Keratinocyte (primary cell): ENCODE data around the gene SPPL2B. TPM values are rescaled to one million over a fixed set of nuclear protein-coding genes. Genes with fewer than 3 reads are reported as not detected.

Experiments used
- DNase-seq: peaks from one replicate; pipeline ENCODE4 v3.0.0-alpha.2; 2011; ENCODE audit warnings: low read depth, missing footprints, low spot score
- FAIRE-seq: peaks from 2 replicates; lab custom pipeline; 2011; peaks lifted over from hg19 to GRCh38; lab: Jason Lieb, UNC
- H2AFZ ChIP-seq: 2 replicates; pipeline ENCODE4 v1.6.0; 2012; ENCODE audit warnings: low read length, control low read depth, inconsistent platforms; ENCODE audit not compliant: control insufficient read depth
- H3K27ac ChIP-seq: 2 replicates; pipeline ENCODE4 v1.5.1; 2011; ENCODE audit warnings: low read length; ENCODE audit not compliant: control insufficient read depth, insufficient read depth
- H3K27me3 ChIP-seq: 3 replicates; pipeline ENCODE4 v1.6.0; 2011; ENCODE audit warnings: low read length; ENCODE audit not compliant: control insufficient read depth, insufficient read depth; ENCODE audit errors: extremely low read depth
- H3K36me3 ChIP-seq, 2 experiments: 2 replicates in 1 of 2; 3 replicates in 1 of 2; pipeline ENCODE4 v1.5.1; 2011; ENCODE audit warnings: low read length in 2 of 2, mild to moderate bottlenecking in 1 of 2; ENCODE audit not compliant: control insufficient read depth in 2 of 2, insufficient read depth in 2 of 2; ENCODE audit errors: extremely low read depth in 1 of 2
- H3K4me1 ChIP-seq: 3 replicates; pipeline ENCODE4 v1.5.1; 2011; ENCODE audit warnings: low read length; ENCODE audit not compliant: control insufficient read depth, insufficient read depth; ENCODE audit errors: extremely low read depth
- H3K4me2 ChIP-seq: 3 replicates; pipeline ENCODE4 v1.6.0; 2011; ENCODE audit warnings: low read depth, low read length; ENCODE audit not compliant: control insufficient read depth, insufficient read depth; ENCODE audit errors: extremely low read depth
- H3K4me3 ChIP-seq, 3 experiments: fragments of 200-600 bp in 1 of 3; sonication (generic) in 1 of 3; 2 replicates in 2 of 3; 3 replicates in 1 of 3; pipeline ENCODE4 v1.5.1; 2011 to 2016; ENCODE audit warnings: low read length in 3 of 3, mild to moderate bottlenecking in 3 of 3, control low read depth in 2 of 3, inconsistent platforms in 1 of 3, low read depth in 1 of 3, mixed read lengths in 1 of 3, mixed run types in 1 of 3, moderate library complexity in 1 of 3; ENCODE audit not compliant: control insufficient read depth in 2 of 3, insufficient read depth in 2 of 3; ENCODE audit errors: extremely low read depth in 1 of 3
- H3K79me2 ChIP-seq: 2 replicates; pipeline ENCODE4 v1.6.0; 2012; ENCODE audit warnings: low read length; ENCODE audit not compliant: control insufficient read depth, insufficient read depth
- H3K9ac ChIP-seq: 3 replicates; pipeline ENCODE4 v1.6.0; 2011; ENCODE audit warnings: low read length; ENCODE audit not compliant: control insufficient read depth, insufficient read depth; ENCODE audit errors: extremely low read depth
- H3K9me1 ChIP-seq: 3 replicates; pipeline ENCODE4 v1.6.0; 2011; ENCODE audit warnings: low read length; ENCODE audit not compliant: control insufficient read depth, insufficient read depth; ENCODE audit errors: extremely low read depth
- H3K9me3 ChIP-seq: 2 replicates; pipeline ENCODE4 v1.5.1; 2012; ENCODE audit warnings: low read depth, low read length; ENCODE audit not compliant: control insufficient read depth
- H4K20me1 ChIP-seq: 3 replicates; pipeline ENCODE4 v1.6.0; 2011; ENCODE audit warnings: low read length; ENCODE audit not compliant: control insufficient read depth, insufficient read depth; ENCODE audit errors: extremely low read depth
- EZH2 ChIP-seq: IDR thresholded peaks from one replicate; pipeline ENCODE4 v1.6.1; 2012; ENCODE audit warnings: inconsistent platforms, mild to moderate bottlenecking, low read length, moderate library complexity
- dilution Hi-C: fragments of 300-500 bp; cut with MboI; formaldehyde crosslinking; loops from one replicate; pipeline ENCODE4 v1.7.0; 2020; ENCODE audit warnings: low sequenced_read_pairs; ENCODE audit not compliant: extremely low pct_ligation_motif_present
- polyA plus RNA-seq, 5 experiments: library from polyadenylated mRNA; depleted of rRNA in 3 of 5; stranded (reverse) in 3 of 5; stranded (forward) in 1 of 5; unstranded in 1 of 5; fragments of >200 nt; gene quantifications; 1 replicate in 1 of 5; 2 replicates in 3 of 5; 3 replicates in 1 of 5; pipeline versions ENCODE4 v1.2.1 to v1.2.3, GENCODE V29; 2011 to 2012; ENCODE audit warnings: missing spikeins in 2 of 5, low read depth in 1 of 5, low replicate concordance in 1 of 5
- TF ChIP-seq, protein P1 (sequence below), 3 experiments: IDR thresholded peaks in 1 of 3; conservative IDR thresholded peaks in 1 of 3; optimal IDR thresholded peaks in 1 of 3; 2 replicates in 2 of 3; 3 replicates in 1 of 3; pipeline versions ENCODE3 to v1.5.1; 2011; ENCODE audit warnings: low read length in 3 of 3, mild to moderate bottlenecking in 3 of 3, moderate library complexity in 2 of 3, control low read depth in 1 of 3, inconsistent platforms in 1 of 3; ENCODE audit not compliant: insufficient read depth in 2 of 3; ENCODE audit errors: extremely low read depth in 1 of 3

SPPL2B gene
- polyA plus RNA-seq, 1 donor (not counting 4 experiments of a cell fraction or from before 2014, with no cell fraction given): 9.3 TPM

DNA sequence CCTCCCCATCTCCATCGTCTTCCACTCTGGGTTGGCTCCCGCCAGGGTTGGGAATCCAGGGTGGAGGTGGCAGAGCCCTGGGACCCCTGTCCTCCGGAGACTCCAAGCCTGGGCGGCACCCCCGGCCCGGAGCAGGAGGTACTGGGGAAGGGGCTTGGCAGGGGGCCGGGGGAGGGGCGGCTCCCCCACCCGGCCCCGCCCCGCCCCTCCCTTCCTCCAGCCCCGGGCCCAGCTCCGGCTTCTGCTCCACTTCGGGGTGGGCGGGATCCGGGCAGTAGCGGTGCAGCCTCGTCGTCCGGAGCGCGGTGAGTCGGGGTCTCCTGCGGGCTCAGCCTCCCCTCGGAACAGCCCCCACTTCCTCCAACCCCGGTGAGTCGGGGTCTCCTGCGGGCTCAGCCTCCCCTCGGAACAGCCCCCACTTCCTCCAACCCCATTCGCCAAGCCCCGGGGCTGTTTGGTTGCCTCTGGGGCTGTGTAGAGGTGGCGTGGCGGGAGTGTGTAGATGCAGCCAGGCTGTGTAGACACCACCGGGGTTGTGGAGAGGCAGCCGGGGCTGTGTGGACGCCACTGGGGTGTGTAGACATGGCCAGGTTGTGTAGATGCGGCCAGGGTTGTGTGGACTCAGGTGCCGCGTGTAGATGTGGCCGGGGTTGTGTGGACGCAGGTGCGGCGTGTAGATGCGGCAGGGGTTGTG, 31.7 kb downstream of the SPPL2B start, which contains the start of gene TMPRSS9:
TSS of gene TMPRSS9 (plus strand) at position 274 of the 694 bp plus-strand sequence. CDS start 29,521 bp downstream, outside the sequence.
- Histone ChIP-seq H2AFZ (no peak within 1 kb of the TSS), H4K20me1 (peaks cover 3% of the 10 kb centered on the region), H3K9me3 (no peaks in the 10 kb centered on the region), H3K4me1 (no peaks in the 10 kb centered on the region), H3K27me3 (peaks cover 40% of the 10 kb centered on the region), H3K4me3 (no peak within 1 kb of the TSS), H3K27ac (no peak within 1 kb of the TSS), H3K9ac (no peak within 1 kb of the TSS), H3K79me2 (no peaks in the 10 kb centered on the region), H3K4me2 (no peak within 1 kb of the TSS), H3K36me3 (no peaks in the 10 kb centered on the region), H3K9me1 (no peaks in the 10 kb centered on the region)
- no peak for FAIRE-seq
- TF ChIP-seq EZH2: no peak
- TF ChIP-seq, protein P1, sequence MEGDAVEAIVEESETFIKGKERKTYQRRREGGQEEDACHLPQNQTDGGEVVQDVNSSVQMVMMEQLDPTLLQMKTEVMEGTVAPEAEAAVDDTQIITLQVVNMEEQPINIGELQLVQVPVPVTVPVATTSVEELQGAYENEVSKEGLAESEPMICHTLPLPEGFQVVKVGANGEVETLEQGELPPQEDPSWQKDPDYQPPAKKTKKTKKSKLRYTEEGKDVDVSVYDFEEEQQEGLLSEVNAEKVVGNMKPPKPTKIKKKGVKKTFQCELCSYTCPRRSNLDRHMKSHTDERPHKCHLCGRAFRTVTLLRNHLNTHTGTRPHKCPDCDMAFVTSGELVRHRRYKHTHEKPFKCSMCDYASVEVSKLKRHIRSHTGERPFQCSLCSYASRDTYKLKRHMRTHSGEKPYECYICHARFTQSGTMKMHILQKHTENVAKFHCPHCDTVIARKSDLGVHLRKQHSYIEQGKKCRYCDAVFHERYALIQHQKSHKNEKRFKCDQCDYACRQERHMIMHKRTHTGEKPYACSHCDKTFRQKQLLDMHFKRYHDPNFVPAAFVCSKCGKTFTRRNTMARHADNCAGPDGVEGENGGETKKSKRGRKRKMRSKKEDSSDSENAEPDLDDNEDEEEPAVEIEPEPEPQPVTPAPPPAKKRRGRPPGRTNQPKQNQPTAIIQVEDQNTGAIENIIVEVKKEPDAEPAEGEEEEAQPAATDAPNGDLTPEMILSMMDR (optimal IDR thresholded peaks at IDR 0.05 in 1 of 3, IDR thresholded peaks at IDR 0.05 in 1 of 3, conservative IDR thresholded peaks at IDR 0.05 in 1 of 3; ENCODE audit: extremely low read depth in 1 of 3, insufficient read depth in 2 of 3, low read length in 3 of 3): no peak
- no peak for DNase-seq
- dilution Hi-C loops: no loop called here

- no peak for TF ChIP-seq EZH2
- TF ChIP-seq, protein P1 (optimal IDR thresholded peaks at IDR 0.05 in 1 of 3, IDR thresholded peaks at IDR 0.05 in 1 of 3, conservative IDR thresholded peaks at IDR 0.05 in 1 of 3; ENCODE audit: extremely low read depth in 1 of 3, insufficient read depth in 2 of 3, low read length in 3 of 3): no peak
- peaks cover 3% of the 10 kb centered on the region for H4K20me1 ChIP-seq
- H3K27ac ChIP-seq: no peak overlapping the region
- no peaks in the 10 kb centered on the region for H3K9me1 ChIP-seq
- dilution Hi-C loops: no loop called here
- no peak for DNase-seq
- no peaks in the 10 kb centered on the region for H3K4me1 ChIP-seq
- H3K36me3 ChIP-seq: no peaks in the 10 kb centered on the region
- no peaks in the 10 kb centered on the region for H3K79me2 ChIP-seq
- FAIRE-seq: no peak
- H3K4me3 ChIP-seq: no peak overlapping the region
- peaks cover 40% of the 10 kb centered on the region for H3K27me3 ChIP-seq
- H2AFZ ChIP-seq: no peak overlapping the region
- H3K9me3 ChIP-seq: no peaks in the 10 kb centered on the region
- no peak overlapping the region for H3K9ac ChIP-seq
- H3K4me2 ChIP-seq: no peak overlapping the region
Observed at GRCh38 chr19:2360833-2361232, 32.3 kb downstream of the SPPL2B start.
